ENCODE data around the gene LYPD6. TPM values are rescaled to one million over a fixed set of nuclear protein-coding genes. Genes with fewer than 3 reads are reported as not detected.

LYPD6 gene
- total and polyA plus RNA-seq, 9 of the 15 experiments (the other 6 are each of a cell fraction or from before 2014, with no cell fraction given) = not detected

DNA sequence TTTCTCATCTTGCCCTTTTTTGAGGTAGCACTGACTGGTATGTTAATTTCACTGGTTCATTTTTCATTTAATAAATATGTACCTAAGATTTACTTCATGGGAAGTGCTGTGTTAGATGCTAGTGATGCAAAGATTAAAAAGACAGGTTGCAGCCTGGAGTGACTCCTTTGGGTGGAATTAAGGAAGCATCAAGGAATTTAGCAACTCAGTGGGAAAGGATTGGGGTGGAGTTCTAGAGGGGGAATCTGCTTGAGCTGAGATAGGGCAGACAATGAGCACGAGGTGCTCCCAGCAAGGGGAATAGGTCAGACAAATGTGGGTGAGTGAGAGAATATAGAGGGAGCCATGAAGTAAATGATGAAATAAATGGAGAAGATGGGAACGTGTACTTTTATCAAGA, 57.0 kb downstream of the LYPD6 start:
- no peak overlapping the region for H3K4me3 ChIP-seq
- H4K20me1 ChIP-seq (replicated peaks; ENCODE audit: control insufficient read depth, insufficient read depth, low read length) = no peaks in the 10 kb centered on the region
- no TSS peak for BruUV-seq (replicated peaks)
- H3K9me1 ChIP-seq (ENCODE audit: control insufficient read depth, insufficient read depth, low read length) = no peaks in the 10 kb centered on the region
- ChIA-PET POLR2A (no interaction called here), CTCF (ENCODE audit: low intra/inter-chr PET ratio) (no interaction called here)
- no peaks in the 10 kb centered on the region for H3K4me1 ChIP-seq (replicated peaks in 1 of 2; ENCODE audit: control insufficient read depth in 2 of 2, insufficient read depth in 2 of 2, low read length in 2 of 2)
- no peaks in the 10 kb centered on the region; a peak in 1 of 5 replicates for H3K27me3 ChIP-seq (ENCODE audit: control insufficient read depth in 2 of 2, insufficient read depth in 2 of 2, low read length in 2 of 2)
- in situ Hi-C loops (cut with MboI) (no loop called here), intact Hi-C loops (cut with micrococcal nuclease) (no loop called here)
- H3K79me2 ChIP-seq (ENCODE audit: control insufficient read depth, insufficient read depth, low read length) = no peaks in the 10 kb centered on the region
- no peaks in the 10 kb centered on the region for H3K9me3 ChIP-seq (replicated peaks; ENCODE audit: control insufficient read depth, insufficient read depth, low read depth, low read length)
- no peak for ATAC-seq
- 0% methylated on average over 2 of the region's 2 CpGs for WGBS (ENCODE audit: insufficient coverage, low coverage, missing lambda C conversion rate)
- no peak for FAIRE-seq
- DNase-seq (ENCODE audit: extremely low read depth in 1 of 4, low spot score in 3 of 4) = no peak
- no peak overlapping the region for H3K27ac ChIP-seq (ENCODE audit: extremely low read depth, low read depth, low read length)
- H3K36me3 ChIP-seq (ENCODE audit: control insufficient read depth, insufficient read depth, low read length) = no peaks in the 10 kb centered on the region
- TF ChIP-seq, protein P1, sequence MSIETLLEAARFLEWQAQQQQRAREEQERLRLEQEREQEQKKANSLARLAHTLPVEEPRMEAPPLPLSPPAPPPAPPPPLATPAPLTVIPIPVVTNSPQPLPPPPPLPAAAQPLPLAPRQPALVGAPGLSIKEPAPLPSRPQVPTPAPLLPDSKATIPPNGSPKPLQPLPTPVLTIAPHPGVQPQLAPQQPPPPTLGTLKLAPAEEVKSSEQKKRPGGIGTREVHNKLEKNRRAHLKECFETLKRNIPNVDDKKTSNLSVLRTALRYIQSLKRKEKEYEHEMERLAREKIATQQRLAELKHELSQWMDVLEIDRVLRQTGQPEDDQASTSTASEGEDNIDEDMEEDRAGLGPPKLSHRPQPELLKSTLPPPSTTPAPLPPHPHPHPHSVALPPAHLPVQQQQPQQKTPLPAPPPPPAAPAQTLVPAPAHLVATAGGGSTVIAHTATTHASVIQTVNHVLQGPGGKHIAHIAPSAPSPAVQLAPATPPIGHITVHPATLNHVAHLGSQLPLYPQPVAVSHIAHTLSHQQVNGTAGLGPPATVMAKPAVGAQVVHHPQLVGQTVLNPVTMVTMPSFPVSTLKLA (conservative IDR thresholded peaks at IDR 0.05) = no peak
- TF ChIP-seq ZNF212 (CRISPR knock-in tag; IDR thresholded peaks at IDR 0.05) (no peak), ZNF282 (CRISPR knock-in tag; IDR thresholded peaks at IDR 0.05) (no peak), ZNF347 (CRISPR knock-in tag; IDR thresholded peaks at IDR 0.05; ENCODE audit: low read depth) (no peak)
- H3K9ac ChIP-seq (ENCODE audit: insufficient read depth in 1 of 2, low read depth in 2 of 2, low read length in 2 of 2) = no peak overlapping the region
- no peak overlapping the region for H2AFZ ChIP-seq (ENCODE audit: low read depth, low read length)
- H3K4me2 ChIP-seq (ENCODE audit: insufficient read depth, low read length) = no peak overlapping the region
